ENCODE data around the gene CCDC157.
A peak's percentile ranks its signal among the peaks of the same experiment; 100 is the strongest.
"Not testable (repeated sequence)": the region's sequence is repeated elsewhere in the genome, so short reads cannot be mapped to it uniquely, and the experiment has no call there.

The CCDC157 gene

GRCh38 chr22:30326255-30326705 is 30.5 kb upstream of the CCDC157 start:
- DNase-seq = no peak

GRCh38 chr22:30326706-30327362 is 30.0 kb upstream of the CCDC157 start, which contains the start of gene TBC1D10A:
TBC1D10A (minus strand) TSS chr22:30326941; CDS start chr22:30326881, 60 bp downstream.
- DNase-seq = peak; percentile 81 to 96 (median 90)

- DNase-seq = no peak
Observed at GRCh38 chr22:30327864-30328345, 28.9 kb upstream of the CCDC157 start.

- DNase-seq = no peak
Observed at GRCh38 chr22:30328466-30329049, 28.2 kb upstream of the CCDC157 start.

GRCh38 chr22:30332551-30332950 is 24.3 kb upstream of the CCDC157 start:
- DNase-seq = no peak

GRCh38 chr22:30332994-30333706 is 23.7 kb upstream of the CCDC157 start:
- DNase-seq = no peak

- DNase-seq = no peak
Observed at GRCh38 chr22:30333707-30334087, 23.1 kb upstream of the CCDC157 start.

- DNase-seq = no peak
Observed at GRCh38 chr22:30334646-30335045, 22.2 kb upstream of the CCDC157 start.

- DNase-seq = no peak
Observed at GRCh38 chr22:30335236-30335635, 21.6 kb upstream of the CCDC157 start.

- DNase-seq = no peak
Observed at GRCh38 chr22:30336752-30337460, 19.9 kb upstream of the CCDC157 start.

GRCh38 chr22:30337461-30337778 is 19.4 kb upstream of the CCDC157 start:
- DNase-seq = no peak

- not testable (repeated sequence) for DNase-seq
Observed at GRCh38 chr22:30338341-30338740, 18.5 kb upstream of the CCDC157 start.

GRCh38 chr22:30338802-30339201 is 18.0 kb upstream of the CCDC157 start:
- no peak for DNase-seq

- DNase-seq = no peak
Observed at GRCh38 chr22:30340911-30341685, 15.7 kb upstream of the CCDC157 start.

GRCh38 chr22:30344447-30345200 is 12.2 kb upstream of the CCDC157 start:
- DNase-seq = no peak

- DNase-seq = no peak
Observed at GRCh38 chr22:30347255-30347892, 9.4 kb upstream of the CCDC157 start.

- DNase-seq = no peak
Observed at GRCh38 chr22:30348404-30348803, 8.4 kb upstream of the CCDC157 start.

GRCh38 chr22:30348809-30349208 is 8.0 kb upstream of the CCDC157 start:
- DNase-seq = no peak

GRCh38 chr22:30351226-30351625 is 5.6 kb upstream of the CCDC157 start:
- DNase-seq = no peak

GRCh38 chr22:30354644-30355043 is 2.2 kb upstream of the CCDC157 start:
- no peak for DNase-seq

GRCh38 chr22:30357236-30357570 is 396 bp downstream of the CCDC157 start:
- peak in 1 of 4 experiments; percentile 38 for DNase-seq

All from activated CD4-positive, CD25-positive, alpha-beta regulatory T cell (primary cell).